Tibial nerve (tissue), 4 donors: ENCODE measurements around the gene PARP1.

Source experiments
- EP300 ChIP-seq, 2 donors: sonication (generic); formaldehyde crosslinking; IDR thresholded peaks; one replicate each; pipeline ENCODE4 v1.6.1; 2017; ENCODE audit warnings: antibody characterized with exemption in 2 of 2, mild to moderate bottlenecking in 1 of 2
- POLR2A ChIP-seq, 2 donors: fragments of 450-650 bp; IDR thresholded peaks; one replicate each; pipeline ENCODE4 v1.6.1; 2017; ENCODE audit warnings: antibody characterized with exemption in 2 of 2, mild to moderate bottlenecking in 2 of 2, moderate library complexity in 2 of 2
- TF ChIP-seq, protein P1 (sequence below), 5 experiments: fragments of 200-600 bp in 3 of 5; fragments of 450-650 bp in 2 of 5; sonication (generic) in 3 of 5; IDR thresholded peaks; one replicate each; pipeline ENCODE4 v1.5.1; 2016 to 2019; ENCODE audit warnings: antibody characterized with exemption in 5 of 5, mild to moderate bottlenecking in 3 of 5, moderate library complexity in 2 of 5

DNA sequence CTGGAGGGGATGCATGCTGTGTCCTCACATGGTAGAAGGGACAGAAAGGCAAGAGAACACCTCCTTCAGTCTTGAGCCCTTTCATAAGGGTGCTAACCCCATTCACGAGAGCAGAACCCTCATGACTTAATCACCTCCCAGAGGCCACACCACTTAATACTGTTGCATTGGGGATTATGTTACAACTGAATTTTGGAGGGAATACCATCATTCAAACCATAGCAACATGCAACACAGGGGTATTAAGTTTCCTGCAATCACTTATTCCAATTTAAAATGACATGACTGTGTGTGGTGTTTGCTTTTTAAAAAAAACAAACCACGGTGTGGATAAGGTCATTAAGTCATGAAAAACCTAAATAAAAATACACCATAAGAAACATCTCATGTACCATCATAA lies 95.8 kb downstream of the PARP1 start:
- TF ChIP-seq, protein P1, sequence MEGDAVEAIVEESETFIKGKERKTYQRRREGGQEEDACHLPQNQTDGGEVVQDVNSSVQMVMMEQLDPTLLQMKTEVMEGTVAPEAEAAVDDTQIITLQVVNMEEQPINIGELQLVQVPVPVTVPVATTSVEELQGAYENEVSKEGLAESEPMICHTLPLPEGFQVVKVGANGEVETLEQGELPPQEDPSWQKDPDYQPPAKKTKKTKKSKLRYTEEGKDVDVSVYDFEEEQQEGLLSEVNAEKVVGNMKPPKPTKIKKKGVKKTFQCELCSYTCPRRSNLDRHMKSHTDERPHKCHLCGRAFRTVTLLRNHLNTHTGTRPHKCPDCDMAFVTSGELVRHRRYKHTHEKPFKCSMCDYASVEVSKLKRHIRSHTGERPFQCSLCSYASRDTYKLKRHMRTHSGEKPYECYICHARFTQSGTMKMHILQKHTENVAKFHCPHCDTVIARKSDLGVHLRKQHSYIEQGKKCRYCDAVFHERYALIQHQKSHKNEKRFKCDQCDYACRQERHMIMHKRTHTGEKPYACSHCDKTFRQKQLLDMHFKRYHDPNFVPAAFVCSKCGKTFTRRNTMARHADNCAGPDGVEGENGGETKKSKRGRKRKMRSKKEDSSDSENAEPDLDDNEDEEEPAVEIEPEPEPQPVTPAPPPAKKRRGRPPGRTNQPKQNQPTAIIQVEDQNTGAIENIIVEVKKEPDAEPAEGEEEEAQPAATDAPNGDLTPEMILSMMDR (IDR thresholded peaks at IDR 0.05): no peak
- TF ChIP-seq POLR2A (IDR thresholded peaks at IDR 0.05): no peak
- no peak for TF ChIP-seq EP300 (IDR thresholded peaks at IDR 0.05)
